SU-DHL-6 (cell line): Measurements from ENCODE around the gene C6orf47.

Experiments
- H2AFZ ChIP-seq: fragments of 200-600 bp; sonication (generic); 2 replicates; pipeline ENCODE4 v1.6.1; 2014; ENCODE audit warnings: low read depth, mild to moderate bottlenecking, moderate library complexity, mixed read lengths, antibody characterized with exemption, low read length; ENCODE audit not compliant: severe bottlenecking
- H3F3A ChIP-seq: fragments of 200-600 bp; shearing (Covaris generic); 2 replicates; pipeline ENCODE4 v1.6.0; 2016; ENCODE audit warnings: antibody characterized with exemption, mild to moderate bottlenecking; ENCODE audit not compliant: insufficient read depth
- H3K27ac ChIP-seq: fragments of 200-600 bp; sonication (generic); 2 replicates; pipeline ENCODE4 v1.5.1; 2016; ENCODE audit warnings: low read depth, mild to moderate bottlenecking, low read length, moderate library complexity, mixed read lengths
- H3K27me3 ChIP-seq: fragments of 200-600 bp; sonication (generic), shearing (Covaris generic); 2 replicates; pipeline ENCODE4 v1.6.0; 2014; ENCODE audit warnings: mild to moderate bottlenecking, low read length
- H3K36me3 ChIP-seq: fragments of 200-600 bp; sonication (generic); 2 replicates; pipeline ENCODE4 v1.6.1; 2014; ENCODE audit warnings: mild to moderate bottlenecking, low read length, mixed read lengths
- H3K4me2 ChIP-seq: fragments of 300-600, 200-600 bp; shearing (Covaris generic), sonication (generic); 2 replicates; pipeline ENCODE4 v1.6.0; 2014; ENCODE audit warnings: low read length, low read depth, mild to moderate bottlenecking; ENCODE audit not compliant: poor library complexity, severe bottlenecking
- H3K4me3 ChIP-seq: fragments of 200-600 bp; sonication (generic); 2 replicates; pipeline ENCODE4 v1.5.1; 2014; ENCODE audit warnings: antibody characterized with exemption, low read length, mild to moderate bottlenecking, mixed read lengths; ENCODE audit not compliant: insufficient read depth, poor library complexity, severe bottlenecking
- H3K79me2 ChIP-seq: fragments of 200-600 bp; sonication (generic); 2 replicates; pipeline ENCODE4 v1.6.1; 2014; ENCODE audit warnings: mild to moderate bottlenecking, low read length, moderate library complexity; ENCODE audit not compliant: insufficient read depth
- H3K9ac ChIP-seq: fragments of 200-600 bp; sonication (generic); 2 replicates; pipeline ENCODE4 v1.7.0; 2014; ENCODE audit warnings: mild to moderate bottlenecking, low read length
- H3K9me2 ChIP-seq: fragments of 200-600 bp; sonication (generic); replicated peaks from 2 replicates; pipeline ENCODE4 v1.6.1; 2014; ENCODE audit warnings: low read length; ENCODE audit not compliant: insufficient read depth
- H3K9me3 ChIP-seq: fragments of 200-600 bp; sonication (generic); 2 replicates; pipeline ENCODE4 v1.6.1; 2014; ENCODE audit warnings: low read length, mixed read lengths; ENCODE audit not compliant: insufficient read depth
- H4K20me1 ChIP-seq: fragments of 200-600 bp; sonication (generic); 2 replicates; pipeline ENCODE4 v1.6.1; 2014; ENCODE audit warnings: low read depth, mild to moderate bottlenecking, antibody characterized with exemption, low read length, moderate library complexity, mixed read lengths
- EZH2phosphoT487 ChIP-seq: fragments of 200-600 bp; sonication (generic), shearing (Covaris generic); conservative IDR thresholded peaks from 2 replicates; pipeline ENCODE4 v1.6.1; 2018; ENCODE audit warnings: mild to moderate bottlenecking, antibody characterized with exemption, low read length, moderate library complexity, mixed read lengths
- TF ChIP-seq, protein P1 (sequence below): fragments of 200-600 bp; sonication (generic); IDR thresholded peaks from one replicate; pipeline ENCODE4 v1.5.1; 2017; ENCODE audit warnings: antibody characterized with exemption, mild to moderate bottlenecking, low read length, moderate library complexity; ENCODE audit not compliant: insufficient read depth, poor library complexity, severe bottlenecking

The C6orf47 gene

DNA sequence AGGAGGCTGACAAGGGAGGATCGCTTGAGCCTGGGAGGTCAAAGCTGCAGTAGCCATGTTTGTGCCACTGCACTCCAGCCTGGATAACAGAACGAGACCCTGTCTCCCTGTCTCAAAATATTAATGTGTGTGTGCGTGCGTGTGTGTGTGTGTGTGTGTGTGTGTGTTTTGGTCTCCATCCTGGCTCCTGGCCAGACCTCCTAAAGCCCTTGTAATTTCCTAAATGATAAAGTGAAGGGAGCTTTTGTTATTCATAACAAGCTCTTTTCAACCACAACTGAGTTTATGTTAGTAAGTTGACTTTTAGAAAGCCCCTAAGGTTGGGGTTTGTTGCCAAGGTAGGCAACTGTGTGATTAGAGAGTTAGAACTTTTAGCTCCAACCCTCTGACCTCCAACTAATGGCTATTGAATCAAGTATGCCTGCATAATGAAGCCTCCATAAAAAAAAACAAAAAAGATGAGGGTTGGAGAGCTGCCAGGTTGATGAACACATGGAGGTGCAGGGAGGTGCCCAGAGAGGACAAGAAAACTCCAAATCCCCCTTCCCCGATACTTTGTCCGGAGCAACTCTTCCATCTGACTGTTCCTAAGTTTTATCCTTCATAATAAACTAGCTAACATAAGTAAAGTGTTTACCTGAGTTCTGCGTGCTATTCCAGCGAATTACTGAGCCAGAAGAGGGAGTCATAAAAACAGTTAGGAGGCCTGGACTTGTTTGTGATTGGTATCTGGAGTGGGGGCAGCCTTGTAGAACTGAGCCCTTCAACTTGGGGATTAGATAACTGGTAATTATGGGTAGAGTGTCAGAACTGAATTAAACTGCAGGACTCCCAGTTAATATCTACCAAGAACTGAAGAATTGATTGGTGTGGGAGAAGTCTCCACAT lies 50.8 kb downstream of the C6orf47 start:
- TF ChIP-seq EZH2phosphoT487, result no peak
- TF ChIP-seq, protein P1, sequence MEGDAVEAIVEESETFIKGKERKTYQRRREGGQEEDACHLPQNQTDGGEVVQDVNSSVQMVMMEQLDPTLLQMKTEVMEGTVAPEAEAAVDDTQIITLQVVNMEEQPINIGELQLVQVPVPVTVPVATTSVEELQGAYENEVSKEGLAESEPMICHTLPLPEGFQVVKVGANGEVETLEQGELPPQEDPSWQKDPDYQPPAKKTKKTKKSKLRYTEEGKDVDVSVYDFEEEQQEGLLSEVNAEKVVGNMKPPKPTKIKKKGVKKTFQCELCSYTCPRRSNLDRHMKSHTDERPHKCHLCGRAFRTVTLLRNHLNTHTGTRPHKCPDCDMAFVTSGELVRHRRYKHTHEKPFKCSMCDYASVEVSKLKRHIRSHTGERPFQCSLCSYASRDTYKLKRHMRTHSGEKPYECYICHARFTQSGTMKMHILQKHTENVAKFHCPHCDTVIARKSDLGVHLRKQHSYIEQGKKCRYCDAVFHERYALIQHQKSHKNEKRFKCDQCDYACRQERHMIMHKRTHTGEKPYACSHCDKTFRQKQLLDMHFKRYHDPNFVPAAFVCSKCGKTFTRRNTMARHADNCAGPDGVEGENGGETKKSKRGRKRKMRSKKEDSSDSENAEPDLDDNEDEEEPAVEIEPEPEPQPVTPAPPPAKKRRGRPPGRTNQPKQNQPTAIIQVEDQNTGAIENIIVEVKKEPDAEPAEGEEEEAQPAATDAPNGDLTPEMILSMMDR, result no peak
- Histone ChIP-seq H3F3A (0 out of 2 replicates have a peak, but pooled peaks cover 3% of the 10 kb centered on the region), H3K36me3 (no peaks in the 10 kb centered on the region), H3K4me2 (no peak overlapping the region), H3K9me3 (no peaks in the 10 kb centered on the region), H3K79me2 (no peaks in the 10 kb centered on the region), H3K9ac (no peak overlapping the region), H3K9me2 (no peaks in the 10 kb centered on the region), H3K27me3 (no peaks in the 10 kb centered on the region), H3K4me3 (no peak overlapping the region), H3K27ac (no peak overlapping the region), H4K20me1 (no peaks in the 10 kb centered on the region), H2AFZ (no peak overlapping the region)
